Suprapubic skin (tissue), 3 donors: ENCODE measurements around the gene BRIP1.

ENCODE experiments used
- EP300 ChIP-seq: sonication (generic); formaldehyde crosslinking; IDR thresholded peaks from one replicate; pipeline ENCODE4 v1.6.1; 2017; ENCODE audit warnings: antibody characterized with exemption
- TF ChIP-seq, protein P1 (sequence below), 2 donors: fragments of 200-600 bp in 1 of 2; fragments of 450-650 bp in 1 of 2; sonication (generic) in 1 of 2; IDR thresholded peaks; one replicate each; pipeline ENCODE4 v1.5.1; 2016 to 2019; ENCODE audit warnings: antibody characterized with exemption in 2 of 2, mild to moderate bottlenecking in 1 of 2, moderate library complexity in 1 of 2

DNA sequence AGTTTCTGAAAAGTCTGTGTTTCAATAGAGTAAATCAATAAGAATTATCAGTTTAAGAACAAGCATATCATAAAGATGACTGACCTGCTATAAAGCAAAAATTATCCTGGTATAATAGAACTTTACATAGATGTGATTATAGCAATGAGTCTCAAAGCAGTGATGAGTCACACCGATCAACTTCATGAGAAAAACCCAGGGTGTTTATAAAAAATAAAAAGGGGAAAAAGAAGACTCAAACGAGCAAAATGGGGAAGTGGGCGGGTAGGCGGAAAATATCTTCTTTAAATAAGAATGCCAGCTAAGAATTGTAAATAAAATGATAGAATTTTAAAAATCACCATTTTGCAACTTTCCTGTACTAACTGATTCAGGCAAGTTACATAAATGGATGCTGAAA, 46.8 kb downstream of the BRIP1 start:
- TF ChIP-seq, protein P1, sequence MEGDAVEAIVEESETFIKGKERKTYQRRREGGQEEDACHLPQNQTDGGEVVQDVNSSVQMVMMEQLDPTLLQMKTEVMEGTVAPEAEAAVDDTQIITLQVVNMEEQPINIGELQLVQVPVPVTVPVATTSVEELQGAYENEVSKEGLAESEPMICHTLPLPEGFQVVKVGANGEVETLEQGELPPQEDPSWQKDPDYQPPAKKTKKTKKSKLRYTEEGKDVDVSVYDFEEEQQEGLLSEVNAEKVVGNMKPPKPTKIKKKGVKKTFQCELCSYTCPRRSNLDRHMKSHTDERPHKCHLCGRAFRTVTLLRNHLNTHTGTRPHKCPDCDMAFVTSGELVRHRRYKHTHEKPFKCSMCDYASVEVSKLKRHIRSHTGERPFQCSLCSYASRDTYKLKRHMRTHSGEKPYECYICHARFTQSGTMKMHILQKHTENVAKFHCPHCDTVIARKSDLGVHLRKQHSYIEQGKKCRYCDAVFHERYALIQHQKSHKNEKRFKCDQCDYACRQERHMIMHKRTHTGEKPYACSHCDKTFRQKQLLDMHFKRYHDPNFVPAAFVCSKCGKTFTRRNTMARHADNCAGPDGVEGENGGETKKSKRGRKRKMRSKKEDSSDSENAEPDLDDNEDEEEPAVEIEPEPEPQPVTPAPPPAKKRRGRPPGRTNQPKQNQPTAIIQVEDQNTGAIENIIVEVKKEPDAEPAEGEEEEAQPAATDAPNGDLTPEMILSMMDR (IDR thresholded peaks at IDR 0.05), result no peak
- no peak for TF ChIP-seq EP300
